ENCODE measurements around the gene AADACL4.

The AADACL4 gene

DNA sequence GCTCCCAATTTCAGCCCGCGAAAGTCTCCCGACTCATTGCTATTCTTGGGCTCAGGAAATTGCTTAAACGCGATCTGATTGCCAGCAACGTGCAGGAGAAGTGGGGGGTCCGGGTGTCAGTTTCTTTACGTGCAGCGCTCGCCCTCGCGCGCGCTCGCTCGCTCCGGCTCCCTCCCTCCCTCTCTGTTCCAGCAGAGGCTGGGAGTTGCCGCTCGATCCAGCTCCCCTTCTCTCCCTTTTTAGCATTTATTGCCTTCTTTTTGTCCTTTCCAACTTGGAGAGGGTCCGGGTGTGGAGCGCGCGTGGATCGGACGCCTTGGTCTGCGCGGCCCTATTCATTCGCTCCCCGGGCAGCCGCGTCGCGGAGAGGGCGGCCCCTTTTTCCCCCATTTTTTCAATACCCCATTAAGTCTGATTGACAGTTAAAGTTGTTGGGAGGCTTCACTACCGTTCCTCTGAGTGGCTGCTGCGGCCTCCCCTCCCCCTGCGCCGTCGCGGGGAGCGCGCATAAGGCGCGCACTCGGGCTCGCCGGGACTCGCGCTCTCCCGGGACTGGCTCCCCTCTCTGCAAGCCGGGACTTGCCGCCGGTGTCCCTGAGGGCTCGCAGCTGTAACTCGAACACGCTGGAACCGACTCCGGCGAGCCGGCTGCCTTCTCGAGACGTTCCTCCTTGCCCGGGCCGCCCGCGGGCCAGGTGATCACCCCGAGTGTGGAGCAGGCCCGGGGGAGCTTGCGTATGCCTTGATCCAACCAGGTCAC, 25.8 kb upstream of the AADACL4 start, which contains the start of gene DHRS3 (continued):
- TF ChIP-seq PRDM10 (tag by site-specific recombination; IDR thresholded peaks at IDR 0.05) = peak; percentile 84
- TF ChIP-seq ZNF248 (tag by site-specific recombination; IDR thresholded peaks at IDR 0.05) = no peak
- TF ChIP-seq ZNF560 (tag by site-specific recombination; IDR thresholded peaks at IDR 0.05; ENCODE audit: borderline replicate concordance) = no peak
- TF ChIP-seq YY1 (tag by site-specific recombination; IDR thresholded peaks at IDR 0.05) = peak; percentile 55; the same call in 1 of the 2 replicates

GRCh38 chr1:12618661-12618964, 25.3 kb upstream of the AADACL4 start:
- peak overlapping the region; percentile 74 for H3K4me3 ChIP-seq (ENCODE audit: low read depth, low read length)
- no peaks in the 10 kb centered on the region for H3K9me3 ChIP-seq (ENCODE audit: control insufficient read depth, insufficient read depth, low read depth, low read length)
- ChIA-PET CTCF (interaction anchor here (0.6 to 5.0 kb wide), 15 partner anchors 14 to 358 kb away, joined by 3 to 45 read pairs (median 8); no protein-coding TSS in a partner anchor), POLR2A (interaction anchor here (0.8 to 5.7 kb wide), 15 partner anchors 14 to 340 kb away, joined by 3 to 101 read pairs (median 6); no protein-coding TSS in a partner anchor)
- H3K4me1 ChIP-seq (ENCODE audit: control insufficient read depth, insufficient read depth, low read length) = peaks cover 9% of the 10 kb centered on the region
- H3K27ac ChIP-seq (ENCODE audit: extremely low read depth, low read depth, low read length) = peak overlapping the region; percentile 99
- TF ChIP-seq GLIS1 (tag by site-specific recombination; IDR thresholded peaks at IDR 0.05) (peak; percentile 17; the same call in 1 of the 2 replicates), KLF1 (tag by site-specific recombination; IDR thresholded peaks at IDR 0.05) (no peak), ZNF394 (tag by site-specific recombination; IDR thresholded peaks at IDR 0.05; ENCODE audit: borderline replicate concordance) (peak; percentile 61; the same call in 1 of the 2 replicates), SP2 (tag by site-specific recombination; IDR thresholded peaks at IDR 0.05) (no peak), ZNF223 (tag by site-specific recombination; IDR thresholded peaks at IDR 0.05) (no peak; the same call in 1 of the 2 replicates), ZNF335 (tag by site-specific recombination; conservative IDR thresholded peaks at IDR 0.05) (peak; percentile 59; the same call in 1 of the 2 replicates), MZF1 (tag by site-specific recombination; IDR thresholded peaks at IDR 0.05; ENCODE audit: borderline replicate concordance) (peak; percentile 96), ZBTB21 (tag by site-specific recombination; IDR thresholded peaks at IDR 0.05) (no peak), REPIN1 (tag by site-specific recombination; IDR thresholded peaks at IDR 0.05; ENCODE audit: low read depth) (0 out of 2 replicates have a peak, but pooled peaks have one; percentile 4), ZNF521 (tag by site-specific recombination; IDR thresholded peaks at IDR 0.05) (no peak), ZBTB48 (tag by site-specific recombination; IDR thresholded peaks at IDR 0.05) (peak; percentile 13; the same call in 1 of the 2 replicates), ZNF2 (tag by site-specific recombination; IDR thresholded peaks at IDR 0.05) (0 out of 2 replicates have a peak, but pooled peaks have one; percentile 8), BCL11B (tag by site-specific recombination; IDR thresholded peaks at IDR 0.05; ENCODE audit: low read depth) (no peak; the same call in 1 of the 2 replicates), PRDM10 (tag by site-specific recombination; IDR thresholded peaks at IDR 0.05) (peak; percentile 98; the same call in 1 of the 2 replicates), ZNF341 (tag by site-specific recombination; IDR thresholded peaks at IDR 0.05; ENCODE audit: low read depth) (no peak)
- TF ChIP-seq, protein P1, sequence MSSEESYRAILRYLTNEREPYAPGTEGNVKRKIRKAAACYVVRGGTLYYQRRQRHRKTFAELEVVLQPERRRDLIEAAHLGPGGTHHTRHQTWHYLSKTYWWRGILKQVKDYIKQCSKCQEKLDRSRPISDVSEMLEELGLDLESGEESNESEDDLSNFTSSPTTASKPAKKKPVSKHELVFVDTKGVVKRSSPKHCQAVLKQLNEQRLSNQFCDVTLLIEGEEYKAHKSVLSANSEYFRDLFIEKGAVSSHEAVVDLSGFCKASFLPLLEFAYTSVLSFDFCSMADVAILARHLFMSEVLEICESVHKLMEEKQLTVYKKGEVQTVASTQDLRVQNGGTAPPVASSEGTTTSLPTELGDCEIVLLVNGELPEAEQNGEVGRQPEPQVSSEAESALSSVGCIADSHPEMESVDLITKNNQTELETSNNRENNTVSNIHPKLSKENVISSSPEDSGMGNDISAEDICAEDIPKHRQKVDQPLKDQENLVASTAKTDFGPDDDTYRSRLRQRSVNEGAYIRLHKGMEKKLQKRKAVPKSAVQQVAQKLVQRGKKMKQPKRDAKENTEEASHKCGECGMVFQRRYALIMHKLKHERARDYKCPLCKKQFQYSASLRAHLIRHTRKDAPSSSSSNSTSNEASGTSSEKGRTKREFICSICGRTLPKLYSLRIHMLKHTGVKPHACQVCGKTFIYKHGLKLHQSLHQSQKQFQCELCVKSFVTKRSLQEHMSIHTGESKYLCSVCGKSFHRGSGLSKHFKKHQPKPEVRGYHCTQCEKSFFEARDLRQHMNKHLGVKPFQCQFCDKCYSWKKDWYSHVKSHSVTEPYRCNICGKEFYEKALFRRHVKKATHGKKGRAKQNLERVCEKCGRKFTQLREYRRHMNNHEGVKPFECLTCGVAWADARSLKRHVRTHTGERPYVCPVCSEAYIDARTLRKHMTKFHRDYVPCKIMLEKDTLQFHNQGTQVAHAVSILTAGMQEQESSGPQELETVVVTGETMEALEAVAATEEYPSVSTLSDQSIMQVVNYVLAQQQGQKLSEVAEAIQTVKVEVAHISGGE (tag by site-specific recombination; conservative IDR thresholded peaks at IDR 0.05; ENCODE audit: low read depth) = no peak
- TF ChIP-seq, protein P2, sequence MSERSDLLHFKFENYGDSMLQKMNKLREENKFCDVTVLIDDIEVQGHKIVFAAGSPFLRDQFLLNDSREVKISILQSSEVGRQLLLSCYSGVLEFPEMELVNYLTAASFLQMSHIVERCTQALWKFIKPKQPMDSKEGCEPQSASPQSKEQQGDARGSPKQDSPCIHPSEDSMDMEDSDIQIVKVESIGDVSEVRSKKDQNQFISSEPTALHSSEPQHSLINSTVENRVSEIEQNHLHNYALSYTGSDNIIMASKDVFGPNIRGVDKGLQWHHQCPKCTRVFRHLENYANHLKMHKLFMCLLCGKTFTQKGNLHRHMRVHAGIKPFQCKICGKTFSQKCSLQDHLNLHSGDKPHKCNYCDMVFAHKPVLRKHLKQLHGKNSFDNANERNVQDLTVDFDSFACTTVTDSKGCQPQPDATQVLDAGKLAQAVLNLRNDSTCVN (tag by site-specific recombination; optimal IDR thresholded peaks at IDR 0.05) = no peak
- TF ChIP-seq, protein P3, sequence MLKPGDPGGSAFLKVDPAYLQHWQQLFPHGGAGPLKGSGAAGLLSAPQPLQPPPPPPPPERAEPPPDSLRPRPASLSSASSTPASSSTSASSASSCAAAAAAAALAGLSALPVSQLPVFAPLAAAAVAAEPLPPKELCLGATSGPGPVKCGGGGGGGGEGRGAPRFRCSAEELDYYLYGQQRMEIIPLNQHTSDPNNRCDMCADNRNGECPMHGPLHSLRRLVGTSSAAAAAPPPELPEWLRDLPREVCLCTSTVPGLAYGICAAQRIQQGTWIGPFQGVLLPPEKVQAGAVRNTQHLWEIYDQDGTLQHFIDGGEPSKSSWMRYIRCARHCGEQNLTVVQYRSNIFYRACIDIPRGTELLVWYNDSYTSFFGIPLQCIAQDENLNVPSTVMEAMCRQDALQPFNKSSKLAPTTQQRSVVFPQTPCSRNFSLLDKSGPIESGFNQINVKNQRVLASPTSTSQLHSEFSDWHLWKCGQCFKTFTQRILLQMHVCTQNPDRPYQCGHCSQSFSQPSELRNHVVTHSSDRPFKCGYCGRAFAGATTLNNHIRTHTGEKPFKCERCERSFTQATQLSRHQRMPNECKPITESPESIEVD (tag by site-specific recombination; IDR thresholded peaks at IDR 0.05) = no peak
- H3K36me3 ChIP-seq (ENCODE audit: control insufficient read depth in 2 of 2, insufficient read depth in 1 of 2, low read length in 2 of 2) = no peaks in the 10 kb centered on the region
